Raji (cell line): ENCODE results near the gene TOMT.

Experiments used
- POLR2A ChIP-seq: IDR thresholded peaks from 2 replicates; pipeline ENCODE4 v1.6.1; 2011; ENCODE audit warnings: low read depth, low read length, control low read depth; ENCODE audit not compliant: insufficient read depth

TOMT gene, protein sequence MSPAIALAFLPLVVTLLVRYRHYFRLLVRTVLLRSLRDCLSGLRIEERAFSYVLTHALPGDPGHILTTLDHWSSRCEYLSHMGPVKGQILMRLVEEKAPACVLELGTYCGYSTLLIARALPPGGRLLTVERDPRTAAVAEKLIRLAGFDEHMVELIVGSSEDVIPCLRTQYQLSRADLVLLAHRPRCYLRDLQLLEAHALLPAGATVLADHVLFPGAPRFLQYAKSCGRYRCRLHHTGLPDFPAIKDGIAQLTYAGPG

DNA sequence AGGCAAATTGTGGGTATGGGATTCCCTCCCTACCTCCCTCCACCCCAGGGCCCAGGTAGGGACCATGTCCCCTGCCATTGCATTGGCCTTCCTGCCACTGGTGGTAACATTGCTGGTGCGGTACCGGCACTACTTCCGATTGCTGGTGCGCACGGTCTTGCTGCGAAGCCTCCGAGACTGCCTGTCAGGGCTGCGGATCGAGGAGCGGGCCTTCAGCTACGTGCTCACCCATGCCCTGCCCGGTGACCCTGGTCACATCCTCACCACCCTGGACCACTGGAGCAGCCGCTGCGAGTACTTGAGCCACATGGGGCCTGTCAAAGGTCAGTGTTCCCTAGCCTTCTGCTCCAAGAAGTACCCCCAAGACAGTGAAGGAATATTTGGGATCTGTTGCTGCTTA, at the start of gene TOMT:
Gene TOMT, plus strand, starts transcription at position 37 of the 400 bp plus-strand sequence. Its CDS starts 28 bp downstream, at position 65.
- TF ChIP-seq POLR2A = no peak

DNA sequence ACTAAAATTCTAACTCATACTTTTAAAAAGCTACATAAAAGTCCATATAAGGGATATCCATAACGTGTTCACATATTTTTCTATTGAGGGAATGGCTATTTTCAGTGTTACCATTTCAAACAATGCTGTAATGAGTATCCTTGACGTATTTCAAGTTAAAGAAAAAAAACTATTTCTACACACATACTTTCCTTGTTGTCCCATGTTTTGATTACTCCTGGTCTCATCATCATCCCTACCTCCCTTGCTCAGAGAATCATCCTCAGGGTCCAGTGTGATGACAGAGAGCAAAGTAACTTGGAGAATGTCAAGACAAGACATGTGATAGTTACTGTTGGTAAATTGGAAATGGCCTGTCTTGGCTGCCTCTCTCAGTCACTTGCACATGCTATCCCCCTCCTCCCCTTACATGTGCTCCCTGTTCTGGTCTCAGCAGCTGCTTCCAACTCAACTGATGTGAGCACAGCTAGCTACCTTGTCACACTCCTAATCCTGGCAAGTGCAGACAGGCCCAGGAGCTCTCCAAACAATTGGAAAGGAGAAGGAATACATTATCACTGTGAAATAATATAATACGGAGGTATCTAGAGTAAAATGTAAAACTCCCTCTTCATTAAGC, 47.2 kb upstream of the TOMT start:
- no peak for TF ChIP-seq POLR2A

DNA sequence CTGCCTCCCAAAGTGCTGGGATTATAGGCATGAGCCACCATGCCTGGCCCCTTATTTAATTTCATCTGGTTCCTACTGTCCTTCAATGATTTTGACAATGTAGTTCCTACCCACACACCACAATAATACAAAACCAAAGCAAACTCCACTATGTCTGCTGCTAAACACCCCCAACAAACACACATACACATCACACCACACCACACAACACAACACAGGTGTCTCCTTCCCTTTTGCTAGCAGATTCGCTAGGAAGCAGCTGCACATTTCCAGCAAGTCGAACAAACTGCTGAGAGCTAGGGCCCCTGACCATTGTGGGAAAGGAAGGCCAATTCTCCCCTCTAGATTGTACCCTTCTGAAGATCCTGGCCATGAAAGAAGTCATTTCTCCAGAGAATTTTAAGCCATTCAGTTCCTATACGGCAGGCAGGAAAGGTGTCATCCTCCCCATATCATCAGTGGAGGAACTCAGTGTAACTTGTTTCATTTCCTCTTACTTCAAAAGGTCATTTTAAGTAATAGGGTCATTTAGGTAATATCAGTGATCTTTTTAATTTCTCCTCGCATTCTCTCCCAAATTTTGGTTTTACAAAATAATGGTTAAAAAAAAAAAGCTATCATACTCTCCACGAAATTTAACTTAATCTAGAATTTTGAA, 43.9 kb upstream of the TOMT start:
- TF ChIP-seq POLR2A = no peak

DNA sequence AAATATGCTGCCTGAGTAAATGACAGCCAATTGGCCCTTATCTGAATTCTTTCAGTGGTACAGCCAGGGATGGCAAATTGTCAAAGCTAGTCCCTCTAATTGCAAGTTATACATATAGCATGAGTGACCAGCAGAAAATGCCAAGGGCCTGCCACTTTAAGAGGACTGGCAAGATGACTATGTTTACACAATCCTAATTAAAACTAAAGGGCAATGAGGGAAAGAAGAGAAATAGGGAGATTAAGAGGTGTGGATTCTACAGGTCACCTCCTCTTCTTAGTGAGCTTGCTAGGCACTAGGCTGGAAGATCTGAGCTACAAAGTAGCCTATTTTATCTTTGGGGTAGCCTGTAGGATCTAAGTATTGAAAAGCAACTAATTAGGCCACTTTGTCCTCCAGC, 38.9 kb upstream of the TOMT start:
- TF ChIP-seq POLR2A = no peak

DNA sequence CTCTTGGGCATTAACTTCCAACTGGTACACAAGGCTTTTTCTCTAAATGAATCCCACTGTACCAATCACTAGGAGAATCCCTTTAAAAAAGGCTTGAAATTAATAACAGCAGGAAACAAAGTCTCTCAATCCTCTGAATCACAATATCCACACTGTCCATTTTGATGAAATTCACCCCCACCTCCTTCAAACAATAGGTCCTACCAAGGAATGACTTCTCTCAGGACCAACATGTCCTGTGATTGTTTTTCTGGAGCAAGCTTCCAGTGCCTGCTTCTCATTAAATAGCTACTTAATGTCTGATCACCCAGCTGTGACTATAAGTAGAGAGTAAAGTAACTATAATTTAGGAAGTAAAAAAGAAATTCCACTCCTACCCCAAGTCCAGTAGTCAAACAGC, 38.5 kb upstream of the TOMT start:
- TF ChIP-seq POLR2A = no peak

DNA sequence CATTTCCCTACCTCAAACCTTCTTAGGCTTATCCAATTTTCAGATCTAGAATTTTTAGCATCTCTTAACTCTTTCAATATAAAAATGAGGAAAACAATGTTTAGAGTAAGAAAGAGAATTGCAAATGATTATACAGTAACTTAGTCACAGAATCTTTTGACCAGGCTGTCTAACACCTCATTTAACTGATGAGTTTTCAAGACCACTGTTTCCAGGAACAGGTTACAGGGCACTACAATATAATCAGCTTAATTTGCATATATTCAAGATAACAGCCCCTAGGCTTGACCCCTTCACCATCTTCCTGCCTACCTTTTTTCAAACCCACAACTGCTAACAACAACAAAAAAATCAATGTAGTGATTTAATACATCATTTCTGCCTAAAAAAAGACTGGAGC, 38.0 kb upstream of the TOMT start:
- TF ChIP-seq POLR2A = no peak

DNA sequence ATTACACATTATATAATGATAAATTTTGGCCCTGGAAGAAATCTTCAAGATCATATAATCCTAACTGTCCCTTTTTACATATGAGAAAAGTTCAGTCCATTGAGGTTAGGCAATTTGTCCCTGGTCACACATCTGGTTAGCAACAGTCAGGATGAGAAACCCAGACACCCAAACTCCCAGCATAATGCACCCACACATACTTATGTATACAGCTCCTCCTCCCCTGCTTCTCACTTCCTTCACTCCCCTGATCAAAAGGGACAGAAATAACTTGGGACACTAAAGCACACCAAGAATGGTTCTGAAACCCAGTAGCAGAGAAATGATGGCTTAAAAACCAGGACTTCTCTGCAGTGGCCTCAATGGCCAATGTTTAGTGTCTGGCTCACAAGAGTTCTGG, 36.5 kb upstream of the TOMT start:
- TF ChIP-seq POLR2A = no peak

DNA sequence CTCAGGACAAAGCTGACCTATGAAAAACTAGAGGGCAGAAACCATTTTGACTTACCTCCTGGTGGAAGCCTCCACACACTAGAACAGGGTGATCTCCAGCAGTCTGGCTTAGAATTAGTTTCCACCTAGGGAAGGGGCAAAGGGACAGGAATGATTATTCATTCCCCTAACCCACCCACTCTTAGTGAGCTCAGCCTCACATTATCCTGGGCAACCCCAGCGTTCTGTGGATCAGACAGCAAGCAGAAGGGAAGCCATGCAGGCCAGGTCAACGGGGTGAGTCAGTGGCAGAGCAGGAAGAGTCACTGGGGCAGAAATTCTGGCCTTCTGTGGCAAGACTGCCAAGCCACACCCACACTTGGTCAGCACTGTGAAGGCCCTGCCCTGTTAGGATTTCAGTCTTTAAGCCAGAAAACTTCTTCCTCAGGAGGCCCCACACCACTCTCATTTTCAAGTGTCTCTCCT, 35.9 kb upstream of the TOMT start:
- TF ChIP-seq POLR2A = no peak

DNA sequence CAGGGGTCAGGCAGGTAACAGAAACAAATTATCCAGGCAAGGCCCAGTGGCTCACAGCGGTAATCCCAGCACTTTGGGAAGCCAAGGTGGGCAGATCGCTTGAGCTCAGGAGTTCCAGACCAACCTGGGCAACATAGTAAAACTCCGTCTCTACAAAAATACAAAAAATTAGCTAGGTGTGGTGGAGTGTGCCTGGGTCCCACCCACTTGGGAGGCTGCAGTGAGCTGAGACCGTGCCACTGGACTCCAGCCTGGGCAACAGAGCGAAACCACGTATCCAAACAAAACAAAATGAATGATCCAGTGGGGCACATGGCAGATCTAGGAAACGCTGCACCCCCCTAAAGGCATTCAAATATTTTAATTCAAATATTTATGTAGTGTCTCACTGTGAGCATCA, 35.2 kb upstream of the TOMT start:
- no peak for TF ChIP-seq POLR2A

DNA sequence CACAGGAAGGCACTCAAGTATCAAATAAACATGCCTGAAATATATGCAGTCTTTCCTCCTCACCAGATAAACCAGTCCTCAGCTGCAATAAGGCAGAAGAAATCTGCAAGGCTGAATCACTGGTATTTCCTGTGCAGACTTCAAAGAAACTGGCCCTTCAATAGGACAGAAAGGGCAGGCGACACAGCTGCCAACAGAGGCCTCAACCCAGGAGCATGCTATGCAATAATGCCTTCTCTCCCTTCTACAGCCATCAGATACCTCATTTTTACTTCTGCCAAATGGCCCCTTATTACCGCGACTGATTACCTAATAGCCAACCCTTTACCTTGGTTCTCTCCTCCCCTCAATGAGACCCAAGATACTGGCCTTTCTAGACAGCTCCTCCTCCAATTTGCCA, 33.4 kb upstream of the TOMT start:
- no peak for TF ChIP-seq POLR2A

DNA sequence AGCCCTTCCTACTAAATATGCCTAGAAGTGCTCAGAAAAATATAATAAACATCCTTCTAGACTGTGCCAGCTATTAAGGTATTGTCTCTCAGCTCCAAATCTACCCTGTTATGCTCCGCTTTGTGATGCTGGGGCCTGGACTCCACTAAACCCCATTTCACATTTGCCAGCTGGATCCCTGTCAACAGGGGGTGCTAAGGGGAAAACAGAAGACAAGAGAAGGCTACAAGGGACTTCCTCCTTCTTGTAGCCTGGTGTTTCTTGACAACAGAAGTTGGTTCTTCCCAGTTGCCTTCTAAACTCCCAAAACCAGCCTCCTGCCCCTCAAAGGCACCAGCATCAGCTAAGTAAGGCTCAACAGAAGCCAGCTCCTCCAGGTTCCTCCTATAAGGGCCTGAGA, 30.6 kb upstream of the TOMT start:
- no peak for TF ChIP-seq POLR2A

DNA sequence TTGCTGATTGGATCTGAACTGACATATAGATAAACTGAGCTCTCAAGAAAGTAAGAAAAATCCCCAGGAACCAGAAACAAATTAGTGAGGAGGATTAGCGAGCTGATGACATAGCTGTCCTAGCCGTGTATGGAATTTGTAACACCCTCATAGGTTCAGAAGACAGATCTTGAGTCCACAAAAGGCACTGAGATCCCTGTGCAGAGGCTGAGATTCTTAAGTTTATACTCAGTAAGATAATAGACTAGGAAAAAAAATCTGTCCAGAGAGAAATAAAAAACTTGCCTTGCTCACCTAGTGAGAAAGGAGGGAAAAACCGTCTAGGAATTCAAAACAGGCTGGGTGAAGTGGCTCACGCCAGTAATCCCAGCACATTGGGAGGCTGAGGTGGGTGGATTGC, 30.0 kb upstream of the TOMT start:
- no peak for TF ChIP-seq POLR2A

DNA sequence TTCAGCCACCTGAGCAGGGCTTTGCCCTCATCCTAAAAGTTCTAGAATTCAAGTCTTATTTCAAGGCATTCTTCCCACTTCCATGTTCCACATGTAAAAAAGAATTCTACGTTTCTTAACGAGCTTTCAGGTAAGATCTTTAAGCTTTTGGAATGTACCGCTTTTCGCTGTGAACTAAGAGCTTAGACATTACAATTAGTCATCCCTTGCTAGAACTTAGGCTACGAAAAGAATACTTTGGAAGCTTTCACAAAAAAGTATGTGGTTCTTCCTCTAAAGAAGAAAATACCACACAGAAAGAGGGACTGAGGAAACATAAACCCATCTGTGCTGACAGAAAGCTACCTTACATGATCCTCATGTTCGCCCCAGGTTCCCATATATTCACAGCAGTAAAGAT, 27.2 kb upstream of the TOMT start:
- TF ChIP-seq POLR2A = no peak

DNA sequence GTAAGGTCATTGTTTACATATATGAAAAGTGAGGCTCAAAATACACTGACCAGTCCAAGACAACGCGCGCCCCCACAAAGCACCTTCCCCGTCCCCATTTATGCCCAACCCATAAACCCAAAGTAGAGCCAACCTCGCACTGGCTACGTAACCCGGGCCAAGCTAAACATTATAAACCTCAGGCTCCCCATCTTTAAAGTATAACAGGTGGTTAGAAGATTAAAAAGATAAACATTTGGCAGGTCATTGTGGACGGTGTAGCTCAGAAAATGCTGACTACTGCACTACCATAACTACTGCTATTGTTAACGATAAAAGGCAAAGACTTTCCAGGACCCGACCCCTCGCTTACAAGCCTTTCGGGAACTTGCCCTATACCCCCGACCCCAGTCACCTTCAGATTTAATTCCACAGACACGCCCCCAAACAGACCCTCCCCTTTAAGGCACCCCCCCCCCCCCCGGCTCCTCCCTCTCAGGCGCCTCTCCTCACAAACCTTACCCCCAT, 25.9 kb upstream of the TOMT start:
- no peak for TF ChIP-seq POLR2A

DNA sequence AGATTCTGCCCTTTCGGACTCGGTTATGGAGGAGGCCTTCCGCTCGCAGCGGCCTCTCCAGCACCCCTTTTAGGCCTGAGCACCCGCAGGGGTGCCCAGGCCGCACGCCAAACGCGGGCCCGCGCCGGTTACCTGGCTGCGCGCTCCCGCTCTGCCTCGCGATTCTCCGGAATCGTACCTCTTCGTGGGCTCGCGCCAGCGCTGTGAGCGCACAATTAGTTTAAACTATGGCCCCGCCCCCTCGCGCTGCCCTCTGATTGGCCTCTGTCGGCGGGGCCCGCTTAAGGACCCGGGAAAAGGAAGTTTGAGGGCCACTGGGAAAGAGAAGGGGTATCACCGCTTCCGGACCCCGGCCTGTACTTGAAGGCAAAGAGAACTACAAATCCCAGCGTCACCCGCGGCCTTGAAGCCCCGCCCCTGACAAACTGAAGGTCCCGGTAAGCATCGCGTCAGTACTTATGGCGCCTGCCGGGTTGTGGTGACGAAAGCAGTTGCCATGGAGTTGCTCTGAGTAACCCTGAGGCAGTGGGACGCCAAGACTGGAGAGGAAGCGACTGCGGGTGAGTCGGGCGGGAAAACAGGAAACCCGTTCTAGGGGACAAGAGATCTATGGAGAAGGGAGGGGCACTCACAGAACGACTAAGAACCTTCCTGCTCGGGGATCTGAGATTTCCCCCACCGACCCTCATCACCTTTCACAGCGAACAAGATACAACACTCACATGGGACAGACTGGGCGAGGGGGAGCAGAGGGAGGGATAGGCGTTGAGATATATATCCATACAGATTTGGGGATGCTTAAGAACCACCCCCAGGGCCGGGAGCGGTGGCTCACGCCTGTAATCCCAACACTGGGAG, 25.2 kb upstream of the TOMT start, which contains the start of the genes LRRC51 and NUMA1:
Gene LRRC51, plus strand, starts transcription at position 525 of the 858 bp plus-strand sequence. CDS start 8,234 bp downstream, outside the sequence.
Gene NUMA1, minus strand, starts transcription at position 217 of the 858 bp plus-strand sequence. CDS start 44,599 bp downstream, outside the sequence.
- peak; percentile 82 for TF ChIP-seq POLR2A
